CD4-positive, alpha-beta T cell treated with Interleukin-2 at 100 ng/mL for 4 hours (primary cell): Measurements from ENCODE around the gene PLN.

Experiments used
- DNase-seq: peaks from one replicate; pipeline ENCODE4 v3.0.0-alpha.2; 2020; ENCODE audit warnings: low spot score

The PLN gene

DNA sequence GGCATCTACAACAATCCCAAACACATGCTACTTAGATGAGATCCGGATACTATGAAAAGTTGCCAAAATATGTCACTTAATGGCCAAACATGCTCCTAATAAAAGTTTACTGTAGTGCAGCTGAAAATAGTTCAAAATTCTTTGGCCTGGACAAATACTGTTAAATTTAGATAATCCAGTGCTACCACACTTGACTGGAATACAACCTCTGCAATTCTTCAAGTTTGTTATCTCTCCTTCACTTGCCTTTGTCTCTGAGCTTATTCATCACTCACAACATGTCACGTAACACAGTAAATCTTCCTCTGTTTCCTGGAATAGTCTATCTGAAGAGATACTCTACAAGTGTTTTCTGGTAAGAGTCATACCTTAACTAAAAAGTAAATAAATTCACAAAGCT is 10.5 kb upstream of the PLN start:
- DNase-seq: no peak

DNA sequence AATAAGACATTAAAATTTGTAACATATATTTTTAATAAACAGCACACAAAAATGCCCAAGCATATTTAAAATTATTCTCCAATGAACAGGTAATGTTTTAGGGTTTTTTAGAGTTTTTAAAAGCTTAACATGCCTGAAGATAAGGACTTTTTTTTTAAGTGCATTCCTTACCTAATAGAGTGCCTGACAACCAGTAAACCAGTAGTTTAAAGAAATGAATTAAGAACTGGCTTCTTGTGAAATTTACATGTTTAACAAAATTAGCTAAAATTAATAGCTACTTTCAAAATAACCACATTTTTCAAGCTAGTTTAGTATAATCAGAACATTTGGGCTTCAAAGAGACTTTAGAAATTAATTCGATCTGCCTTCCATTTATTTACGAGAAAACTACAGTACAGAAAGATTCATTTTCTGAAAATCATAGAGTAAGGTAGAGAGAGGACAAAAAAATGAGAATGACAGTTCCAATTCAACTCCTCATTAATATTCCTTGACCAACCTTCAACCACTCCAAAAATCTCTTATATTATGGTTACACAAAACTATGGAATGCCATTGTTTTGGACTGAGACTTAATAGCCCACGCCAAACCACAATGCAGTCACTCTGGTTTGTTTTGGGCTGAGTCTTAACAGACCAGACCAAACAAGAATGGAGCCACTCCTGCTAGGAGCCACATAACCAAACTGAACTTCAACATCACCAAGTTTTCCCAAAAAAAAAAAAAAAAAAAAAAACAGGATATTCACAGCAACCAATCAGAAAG is 5.7 kb upstream of the PLN start:
- DNase-seq: no peak

DNA sequence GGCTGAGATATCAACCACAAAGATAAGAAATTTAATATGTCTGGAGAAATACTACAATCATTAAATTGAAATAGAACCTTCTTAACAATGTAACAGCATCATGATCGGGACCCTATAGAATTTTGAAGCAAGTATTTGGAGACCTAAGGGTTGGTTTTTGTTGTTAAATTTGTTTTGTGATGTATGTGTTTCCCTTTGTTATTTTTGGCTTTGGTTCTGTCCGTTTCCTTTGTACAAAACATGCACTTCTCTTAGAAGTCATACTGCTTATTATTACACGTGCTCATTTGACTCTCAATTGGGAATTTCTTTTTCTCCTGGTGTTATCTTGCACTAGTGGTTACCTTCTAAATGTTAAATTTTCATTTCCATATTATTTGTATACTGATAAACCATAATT is 4.0 kb upstream of the PLN start:
- no peak for DNase-seq

DNA sequence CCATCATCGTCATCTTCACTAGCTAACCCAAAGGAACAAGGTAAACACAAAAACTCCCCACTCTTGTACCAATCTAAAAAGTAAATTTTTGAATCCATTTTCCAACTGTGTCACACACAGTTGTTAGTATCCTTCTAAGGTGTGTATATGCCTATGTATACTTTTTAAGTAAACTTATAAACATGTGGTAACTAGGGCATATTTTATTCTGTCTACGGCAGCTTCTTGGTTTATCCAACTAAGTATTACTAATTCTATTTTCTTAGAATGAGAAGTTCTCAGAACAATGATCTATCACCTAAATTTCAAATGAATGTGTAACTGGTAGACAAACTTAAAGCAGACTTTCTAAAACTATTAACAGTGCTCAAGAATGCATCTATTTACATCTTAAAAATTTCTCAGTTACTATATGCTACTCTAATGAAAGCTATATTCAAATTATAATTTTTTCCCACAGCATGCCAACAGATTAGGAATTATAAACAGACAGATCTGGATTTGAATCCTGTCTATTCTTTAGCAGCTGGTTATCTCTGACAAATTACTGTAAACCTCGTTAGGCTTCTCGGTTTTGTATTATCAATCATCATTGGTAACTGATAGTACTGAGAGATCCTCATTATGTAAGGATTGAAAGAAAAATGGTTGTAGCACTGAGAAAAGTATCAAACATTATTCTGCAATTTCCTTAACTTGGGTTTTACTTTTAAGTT is 1.8 kb upstream of the PLN start:
- peak; percentile 13 for DNase-seq

DNA sequence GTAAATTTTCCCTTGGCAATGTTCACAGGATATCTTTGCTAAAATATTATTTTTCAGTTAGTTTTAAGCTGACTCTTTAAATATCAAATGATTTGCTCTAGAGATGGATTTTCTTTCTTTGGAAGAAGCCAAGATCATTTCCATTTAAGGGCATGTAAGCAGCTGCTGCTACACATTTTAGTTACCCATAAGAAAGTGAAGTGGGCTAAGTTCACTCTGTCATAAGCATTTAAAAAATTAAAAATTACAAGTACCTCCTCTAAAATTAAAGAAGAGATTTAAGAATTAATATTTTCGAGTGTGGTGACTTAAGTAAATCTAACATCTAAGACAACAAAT is 1.2 kb upstream of the PLN start:
- no peak for DNase-seq

DNA sequence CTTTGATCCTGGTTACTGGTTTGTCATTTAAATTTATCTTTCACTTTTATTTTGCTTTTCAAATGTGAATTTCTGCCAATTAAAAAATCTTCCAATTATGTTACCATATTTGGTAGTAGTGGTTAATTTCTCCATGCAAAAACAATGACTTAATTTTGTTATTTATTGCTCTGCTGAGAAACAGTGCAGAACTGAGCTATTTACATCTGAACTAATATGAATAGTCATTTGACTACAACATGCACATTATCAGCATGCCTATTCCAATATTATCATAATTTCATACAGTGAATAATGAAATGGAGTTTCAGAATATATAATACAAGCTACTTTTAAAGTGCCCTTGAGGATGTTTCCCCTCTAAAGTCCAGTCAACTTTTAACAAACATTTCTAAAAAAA is 517 bp downstream of the PLN start:
- no peak for DNase-seq

DNA sequence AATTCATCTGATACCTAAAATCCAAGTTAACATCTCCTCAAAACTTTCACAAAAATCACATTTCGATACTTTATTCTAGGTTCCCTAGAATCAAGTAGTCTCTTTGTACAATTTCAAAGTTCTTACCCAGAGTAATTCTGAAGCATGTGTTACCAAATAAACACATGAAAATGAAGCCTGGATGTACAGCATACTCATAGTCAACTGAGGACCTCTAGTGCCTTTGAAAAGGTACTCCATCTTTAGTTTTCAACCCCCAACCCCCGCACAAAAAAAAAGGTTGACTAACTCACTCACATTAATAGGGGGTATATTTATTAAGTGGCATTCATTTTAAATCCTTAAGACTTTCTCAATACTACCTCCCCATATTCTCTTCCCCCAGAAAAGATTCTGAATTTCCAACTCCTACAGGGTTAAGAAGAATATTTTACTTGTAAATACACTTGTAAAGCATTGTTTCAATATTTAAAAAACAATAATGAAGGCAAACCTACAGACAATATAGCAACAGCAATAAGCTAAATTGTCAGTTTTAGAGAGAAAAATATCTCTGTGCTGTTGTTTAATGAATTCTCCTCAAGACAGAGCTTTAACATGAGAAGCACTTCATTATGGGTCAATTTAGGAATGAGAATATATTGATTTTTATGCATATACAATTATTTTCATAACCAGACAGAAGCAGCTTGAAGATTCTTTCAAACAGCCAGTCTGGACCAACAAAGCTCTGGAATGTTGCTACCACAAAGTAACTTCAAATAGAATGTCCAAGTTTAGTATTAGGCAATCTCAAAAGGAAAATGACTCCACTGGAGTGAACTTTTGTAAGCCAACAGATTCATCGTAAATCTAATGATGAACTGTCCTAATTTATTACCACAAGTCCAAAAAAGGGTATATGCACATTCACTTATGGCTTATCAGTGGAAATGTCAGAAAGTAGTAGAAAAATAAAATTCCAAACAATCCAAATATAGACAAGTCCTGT is 3.3 kb downstream of the PLN start:
- peak; percentile 53 for DNase-seq

DNA sequence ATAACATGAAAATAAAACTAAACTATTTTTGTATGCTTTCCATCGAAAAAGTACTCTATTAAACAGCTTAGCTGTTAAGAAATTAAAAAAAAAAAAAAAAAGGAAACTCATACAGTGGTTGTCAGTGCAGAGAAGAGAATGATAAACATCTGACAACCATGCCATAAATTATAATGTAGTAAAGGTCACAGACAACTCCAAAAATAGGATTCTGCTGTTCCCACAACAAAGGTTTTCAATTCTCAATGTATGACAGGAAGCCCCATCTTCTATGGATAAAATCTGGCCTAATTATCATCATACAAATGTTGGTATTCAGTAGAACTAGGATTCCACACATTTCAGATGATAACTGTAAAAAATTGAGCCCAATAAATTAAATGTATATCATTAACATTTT is 5.0 kb downstream of the PLN start:
- DNase-seq: no peak

DNA sequence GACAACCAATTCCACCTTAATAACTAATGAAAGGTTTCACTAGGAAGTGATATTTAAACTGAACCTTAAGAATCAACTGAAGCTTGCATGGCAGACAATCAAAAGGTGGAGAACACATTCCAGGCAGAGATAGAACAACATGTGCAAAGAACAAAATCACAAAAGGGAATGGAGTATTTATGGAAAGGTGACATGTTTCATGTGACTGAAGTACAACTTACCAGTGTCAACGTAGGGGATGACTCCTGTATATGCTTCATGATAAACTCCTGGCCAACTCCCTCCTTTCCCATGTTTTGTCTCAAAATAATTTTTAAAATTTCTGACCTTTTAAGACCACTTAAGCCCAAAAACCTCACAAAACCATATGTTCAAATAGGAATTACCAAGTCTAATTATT is 6.6 kb downstream of the PLN start:
- DNase-seq: no peak

DNA sequence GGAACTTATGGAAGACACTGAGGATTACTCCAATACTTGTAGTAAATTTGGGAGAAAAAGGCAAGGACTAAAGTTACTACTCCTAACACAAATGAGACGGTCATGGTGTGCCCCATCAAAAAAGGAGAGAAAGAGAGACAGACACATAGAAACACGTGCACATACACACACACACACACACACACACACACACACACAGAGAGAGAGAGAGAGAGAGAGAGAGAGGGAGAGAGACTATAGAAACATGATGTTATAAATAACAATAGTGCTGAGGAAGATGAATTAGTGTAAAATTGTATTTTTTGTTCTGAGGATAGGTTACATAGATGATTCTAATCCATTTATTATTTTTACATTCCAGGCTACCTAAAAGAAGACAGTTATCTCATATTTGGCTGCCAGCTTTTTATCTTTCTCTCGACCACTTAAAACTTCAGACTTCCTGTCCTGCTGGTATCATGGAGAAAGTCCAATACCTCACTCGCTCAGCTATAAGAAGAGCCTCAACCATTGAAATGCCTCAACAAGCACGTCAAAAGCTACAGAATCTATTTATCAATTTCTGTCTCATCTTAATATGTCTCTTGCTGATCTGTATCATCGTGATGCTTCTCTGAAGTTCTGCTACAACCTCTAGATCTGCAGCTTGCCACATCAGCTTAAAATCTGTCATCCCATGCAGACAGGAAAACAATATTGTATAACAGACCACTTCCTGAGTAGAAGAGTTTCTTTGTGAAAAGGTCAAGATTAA is 10.5 kb downstream of the PLN start:
- peak; percentile 73 for DNase-seq

DNA sequence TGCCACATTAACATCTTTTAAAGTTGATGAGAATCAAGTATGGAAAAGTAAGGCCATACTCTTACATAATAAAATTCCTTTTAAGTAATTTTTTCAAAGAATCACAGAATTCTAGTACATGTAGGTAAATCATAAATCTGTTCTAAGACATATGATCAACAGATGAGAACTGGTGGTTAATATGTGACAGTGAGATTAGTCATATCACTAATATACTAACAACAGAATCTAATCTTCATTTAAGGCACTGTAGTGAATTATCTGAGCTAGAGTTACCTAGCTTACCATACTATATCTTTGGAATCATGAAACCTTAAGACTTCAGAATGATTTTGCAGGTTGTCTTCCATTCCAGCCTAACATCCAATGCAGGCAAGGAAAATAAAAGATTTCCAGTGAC is 11.6 kb downstream of the PLN start:
- peak; percentile 15 for DNase-seq

DNA sequence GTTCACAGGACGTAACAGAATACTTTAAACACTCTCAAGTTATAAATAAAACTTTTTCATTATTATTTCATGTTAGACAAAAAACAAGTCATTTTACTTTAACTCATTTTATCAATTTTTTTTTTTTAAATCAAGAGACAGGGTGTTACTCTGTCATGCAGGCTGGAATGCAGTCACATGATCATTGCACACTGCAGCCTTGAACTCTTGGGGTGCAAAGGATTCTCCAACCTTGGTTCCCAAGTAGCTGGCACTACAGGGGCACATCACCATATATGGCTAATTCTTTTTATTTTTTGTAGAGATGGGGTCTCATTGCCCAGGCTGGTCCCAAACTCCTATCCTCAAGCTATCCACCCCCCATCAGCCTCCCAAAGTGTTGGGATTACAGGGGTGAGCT is 14.2 kb downstream of the PLN start:
- DNase-seq: no peak

DNA sequence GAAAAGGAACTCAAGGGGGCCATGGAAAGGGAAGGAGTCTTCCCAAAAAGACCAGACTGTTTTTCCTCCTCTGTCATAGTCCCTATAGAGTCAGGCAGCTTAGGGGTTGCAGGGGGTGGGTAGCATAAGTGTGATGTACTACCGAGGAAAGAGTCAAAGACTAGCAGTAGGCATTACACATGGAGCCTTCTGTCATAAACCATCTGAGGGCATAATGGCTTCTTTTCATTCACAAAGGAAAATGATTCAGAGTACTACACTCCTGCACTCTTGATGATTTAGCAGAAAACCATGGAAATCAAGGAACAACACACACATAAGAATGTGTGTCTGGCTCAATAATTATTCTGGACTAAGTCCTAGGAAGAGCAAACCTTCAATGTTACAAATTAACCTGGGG is 14.9 kb downstream of the PLN start:
- DNase-seq: no peak

DNA sequence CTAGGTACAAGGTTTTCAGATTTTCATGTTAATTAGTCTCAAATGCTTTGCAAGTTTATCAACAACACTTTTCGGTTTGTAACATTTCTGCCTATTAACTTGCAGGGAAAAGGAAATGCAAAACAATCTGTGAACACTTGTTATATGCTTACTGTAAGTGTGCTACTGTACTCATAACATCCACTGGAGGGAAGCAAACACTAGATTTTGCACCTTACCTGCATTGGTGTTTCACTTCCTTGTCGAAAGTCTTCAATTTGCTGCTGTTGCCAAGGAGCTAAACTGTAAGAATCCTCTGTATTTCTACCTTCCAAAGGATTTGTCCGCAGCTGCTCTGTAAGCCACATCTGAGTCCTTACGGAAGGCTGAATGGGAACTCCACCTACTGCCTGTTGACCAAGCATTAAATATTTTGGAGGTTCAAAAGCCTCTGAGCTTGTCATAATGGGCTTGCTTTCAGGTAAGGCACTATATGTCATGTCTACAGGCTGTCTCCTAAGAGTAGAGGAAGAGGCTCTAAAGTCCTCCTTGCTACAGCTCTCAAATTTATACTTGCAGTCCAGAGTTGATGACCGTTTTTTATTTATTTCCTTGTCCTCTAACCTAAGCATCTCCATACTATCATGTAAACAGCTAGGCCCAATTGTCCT is 17.3 kb downstream of the PLN start:
- DNase-seq: peak; percentile 67

DNA sequence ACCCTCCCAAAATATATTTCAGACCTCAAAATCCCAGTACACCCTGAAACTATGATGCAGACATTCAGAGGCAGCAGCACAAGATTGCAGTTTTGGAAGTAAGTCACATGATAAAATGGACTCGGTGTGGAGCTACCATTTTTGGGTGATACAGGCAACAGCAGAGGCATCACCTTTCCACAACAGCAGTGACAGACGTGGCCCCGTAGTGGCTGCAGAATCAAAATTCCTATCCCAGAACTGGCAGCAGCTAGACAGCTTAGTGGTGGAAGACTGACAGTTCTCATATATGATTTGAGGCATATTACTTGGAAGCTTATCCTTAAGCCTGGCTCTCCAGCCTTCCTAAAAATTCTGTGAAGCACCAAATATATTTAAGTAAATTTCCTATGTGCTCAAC is 19.9 kb downstream of the PLN start:
- DNase-seq: no peak

DNA sequence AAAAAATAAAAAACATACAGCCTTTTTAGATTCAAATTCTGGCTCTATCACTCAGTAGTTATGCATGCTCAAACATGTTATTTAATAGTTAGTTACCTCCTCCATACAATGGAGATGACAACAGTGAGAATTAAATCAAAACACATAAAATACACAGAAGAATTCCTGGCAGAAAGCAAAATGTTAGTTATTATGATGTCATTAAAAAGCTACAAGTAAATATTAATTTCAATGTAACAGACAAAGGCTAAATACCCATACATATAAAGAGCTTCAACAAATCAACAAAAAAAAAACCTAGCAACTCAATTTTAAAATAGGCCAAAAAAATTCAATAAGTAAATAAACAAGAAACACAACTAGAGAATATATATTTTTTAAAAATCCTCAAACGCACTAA is 21.4 kb downstream of the PLN start:
- DNase-seq: no peak

DNA sequence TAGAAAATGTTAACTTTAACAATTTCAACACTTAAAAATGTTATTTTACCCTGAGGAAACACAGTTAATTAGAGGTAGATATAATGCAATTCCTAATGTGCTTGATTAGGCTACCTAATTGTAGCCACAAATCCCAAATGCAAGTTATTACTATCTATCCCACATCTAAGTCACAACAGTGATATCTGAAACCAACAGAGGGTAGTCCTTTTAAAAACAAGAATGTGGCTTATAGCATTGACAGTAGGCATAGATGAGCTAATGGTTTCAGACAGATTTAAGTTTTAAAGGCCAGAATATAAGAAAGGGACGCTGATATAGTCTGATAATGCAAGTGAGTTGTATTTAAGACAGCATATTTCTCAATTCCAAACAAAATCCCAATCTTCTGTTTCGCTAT is 23.0 kb downstream of the PLN start:
- DNase-seq: no peak

DNA sequence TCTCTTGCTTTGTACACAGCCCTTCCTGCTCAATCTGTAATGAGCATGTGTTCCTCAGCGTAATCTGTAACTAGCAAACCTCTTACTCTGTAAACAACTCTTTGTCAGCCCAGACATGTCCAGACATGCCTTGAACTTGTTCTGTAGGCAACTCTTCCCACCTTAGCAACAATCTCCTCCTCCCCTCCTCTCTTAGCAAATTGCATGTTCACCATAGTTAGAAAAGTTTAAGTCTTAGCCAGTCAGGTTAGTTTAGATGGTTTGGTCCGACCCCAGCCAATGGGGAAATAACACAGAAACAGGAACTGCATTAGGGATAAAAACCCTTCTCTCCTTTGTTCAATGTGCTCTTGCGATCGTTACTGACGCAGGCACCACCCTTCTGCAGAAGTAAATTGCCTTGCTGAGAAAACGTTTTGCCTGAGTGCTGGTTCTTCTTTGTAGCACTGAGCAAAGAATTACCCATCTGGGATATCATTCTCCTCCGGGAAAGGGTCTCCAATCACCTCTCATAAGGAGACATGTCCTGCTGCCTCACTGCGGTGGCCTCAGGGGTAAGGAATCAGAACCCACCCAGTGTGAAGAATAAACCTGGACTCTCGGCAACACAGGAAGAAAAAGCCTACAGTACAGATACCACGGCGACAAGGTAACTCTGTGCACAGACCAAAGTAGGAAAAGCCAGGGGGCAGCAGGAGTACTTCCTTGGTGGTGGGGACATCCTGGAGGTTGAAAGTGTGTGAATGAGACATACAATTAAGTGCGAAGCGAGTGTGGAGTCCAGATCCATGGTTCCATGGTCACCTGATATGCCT is 26.2 kb downstream of the PLN start:
- DNase-seq: no peak

DNA sequence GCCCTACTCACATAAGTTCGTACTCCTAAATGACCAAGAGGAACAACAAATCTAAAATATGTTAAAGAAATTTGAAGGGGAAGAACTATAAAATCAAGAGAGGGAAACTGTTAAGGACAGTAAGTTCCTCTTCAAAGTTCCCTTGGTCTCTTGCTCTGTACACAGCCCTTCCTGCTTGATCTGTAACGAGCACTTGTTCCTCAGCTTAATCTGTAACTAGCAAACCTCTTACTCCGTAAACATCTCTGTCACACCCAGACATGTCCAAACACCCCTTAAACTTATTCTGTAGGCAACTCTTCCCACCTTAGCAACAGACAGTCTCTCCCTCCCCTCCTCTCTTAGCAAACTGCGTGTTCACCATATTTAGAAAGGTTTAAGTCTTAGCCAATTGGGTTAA is 29.9 kb downstream of the PLN start:
- no peak for DNase-seq

DNA sequence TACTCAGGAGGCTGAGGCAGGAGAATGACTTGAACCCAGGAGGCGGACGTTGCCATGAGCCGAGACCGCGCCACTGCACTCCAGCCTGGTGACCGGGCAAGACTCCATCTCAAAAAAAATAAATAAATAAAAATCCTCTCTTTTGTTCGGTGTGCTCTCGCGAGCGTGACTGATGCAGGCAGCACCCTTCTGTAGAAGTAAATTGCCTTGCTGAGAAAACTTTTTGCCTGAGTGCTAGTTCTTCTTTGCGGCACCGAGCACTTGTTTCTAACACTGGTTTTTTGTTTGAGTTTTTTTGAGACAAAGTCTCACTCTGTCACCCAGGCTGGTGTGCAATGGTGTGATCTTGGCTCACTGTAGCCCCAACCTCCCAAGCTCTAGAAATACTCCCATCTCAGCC is 30.5 kb downstream of the PLN start:
- no peak for DNase-seq

DNA sequence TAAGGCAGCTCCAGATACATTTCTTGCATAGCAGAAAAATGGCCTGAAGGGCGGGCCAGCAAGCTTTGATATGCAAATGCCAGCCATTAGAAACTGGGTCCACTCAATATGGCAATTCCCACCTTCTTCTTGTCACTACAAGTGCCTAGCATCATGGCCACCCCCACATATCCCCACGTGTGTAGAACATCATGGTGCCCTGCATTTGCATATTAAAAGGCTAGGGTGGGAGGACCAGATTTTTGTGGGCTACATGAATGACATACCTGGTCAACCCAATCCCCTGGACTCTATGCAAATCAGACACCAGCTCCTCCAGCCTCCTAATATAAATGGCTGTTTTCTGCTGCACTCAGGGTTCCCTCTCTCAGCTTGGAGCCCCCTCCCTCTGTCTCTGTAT is 31.7 kb downstream of the PLN start:
- no peak for DNase-seq
